A673 (cell line): ENCODE results near the gene GSTT4. TPM values are rescaled to one million over a fixed set of nuclear protein-coding genes. Genes with fewer than 3 reads are reported as not detected.
"Not testable (repeated sequence)": the region's sequence is repeated elsewhere in the genome, so short reads cannot be mapped to it uniquely, and the experiment has no call there.

Source experiments
- BruUV-seq: library from RNA; stranded (reverse); fragments of 400-500 nt; replicated peaks from 2 replicates; lab custom pipeline; 2021; lab: Mats Ljungman, UMichigan
- CTCF ChIA-PET: fragments of 300-600 bp; sonication (Branson Sonifier 250); formaldehyde crosslinking; loops from one replicate; lab custom pipeline; 2022; ENCODE audit warnings: antibody characterized with exemption; lab: Charles Lee
- POLR2A ChIA-PET: fragments of 300-600 bp; sonication (Branson Sonifier 250); formaldehyde crosslinking; loops from one replicate; lab custom pipeline; 2022; ENCODE audit warnings: antibody characterized with exemption; ENCODE audit not compliant: low non-redundant PET; lab: Charles Lee
- DNase-seq: peaks from one replicate; pipeline ENCODE4 v3.0.0-alpha.2; 2015; ENCODE audit warnings: low spot score
- H3K27ac ChIP-seq: fragments of 200-600 bp; sonication (generic); 2 replicates; pipeline ENCODE4 v1.5.1; 2016; ENCODE audit warnings: mixed run types, low read depth, mild to moderate bottlenecking, mixed read lengths, antibody characterized with exemption, low read length; ENCODE audit not compliant: poor library complexity, severe bottlenecking
- H3K27me3 ChIP-seq: fragments of 200-600 bp; sonication (generic); replicated peaks from 2 replicates; pipeline ENCODE4 v1.6.1; 2017; ENCODE audit warnings: mixed run types, low read depth, mild to moderate bottlenecking, mixed read lengths, antibody characterized with exemption, low read length; ENCODE audit not compliant: insufficient read depth, poor library complexity
- H3K36me3 ChIP-seq: fragments of 200-600 bp; sonication (generic); 2 replicates; pipeline ENCODE4 v1.6.1; 2016; ENCODE audit warnings: mixed run types, mild to moderate bottlenecking, mixed read lengths, antibody characterized with exemption, low read length; ENCODE audit not compliant: insufficient read depth, poor library complexity, severe bottlenecking
- H3K4me1 ChIP-seq: fragments of 200-600 bp; sonication (generic); 2 replicates; pipeline ENCODE4 v1.6.1; 2017; ENCODE audit warnings: mixed run types, mild to moderate bottlenecking, mixed read lengths, antibody characterized with exemption, low read length; ENCODE audit not compliant: insufficient read depth, poor library complexity, severe bottlenecking
- H3K4me3 ChIP-seq: fragments of 200-600 bp; sonication (generic); 2 replicates; pipeline ENCODE4 v1.5.1; 2016; ENCODE audit warnings: low read depth, mixed run types, mild to moderate bottlenecking, mixed read lengths, low read length; ENCODE audit not compliant: poor library complexity, severe bottlenecking
- H3K9me3 ChIP-seq: fragments of 200-600 bp; sonication (generic); 2 replicates; pipeline ENCODE4 v1.6.1; 2016; ENCODE audit warnings: mixed run types, low read depth, mild to moderate bottlenecking, mixed read lengths, antibody characterized with exemption, low read length; ENCODE audit not compliant: poor library complexity, severe bottlenecking
- CTCF ChIP-seq: fragments of 300-800, 200-600 bp; sonication (generic); conservative IDR thresholded peaks from 2 replicates; pipeline ENCODE4 v1.5.1; 2017; ENCODE audit warnings: low read depth, mild to moderate bottlenecking, antibody characterized with exemption, low read length, moderate library complexity, mixed read lengths
- EZH2 ChIP-seq: fragments of 200-600 bp; sonication (generic); IDR thresholded peaks from 2 replicates; pipeline ENCODE4 v1.6.1; 2017; ENCODE audit warnings: borderline replicate concordance, low read depth, mild to moderate bottlenecking, mixed read lengths, antibody characterized with exemption, low read length; ENCODE audit not compliant: poor library complexity, severe bottlenecking
- intact Hi-C: fragments of 100-400 bp; cut with micrococcal nuclease; formaldehyde crosslinking; loops from one replicate; pipeline ENCODE4 v1.10.0; 2022; ENCODE audit not compliant: unreplicated experiment
- total RNA-seq: library from RNA; stranded (reverse); gene quantifications from 2 replicates; pipeline ENCODE4 v1.2.3, GENCODE V29; 2021

The GSTT4 gene
- total RNA-seq, 1 experiment from 2014 or later: not detected

GRCh38 chr22:24049211-24049610, 44.0 kb upstream of the GSTT4 start:
- TF ChIP-seq CTCF (no peak), EZH2 (no peak)

GRCh38 chr22:24046024-24046423, 40.8 kb upstream of the GSTT4 start:
- Histone ChIP-seq H3K4me3 (no peak overlapping the region), H3K27me3 (no peaks in the 10 kb centered on the region), H3K27ac (no peak overlapping the region), H3K36me3 (peaks cover 40% of the 10 kb centered on the region), H3K4me1 (no peaks in the 10 kb centered on the region), H3K9me3 (no peaks in the 10 kb centered on the region)
- no peak for DNase-seq
- ChIA-PET POLR2A (no interaction called here), CTCF (no interaction called here)
- intact Hi-C loops: no loop called here
- BruUV-seq: no TSS peak
- TF ChIP-seq CTCF (no peak), EZH2 (no peak)

More at GRCh38 chr22:24049211-24049610, 44.0 kb upstream of the GSTT4 start:
- DNase-seq: no peak
- Histone ChIP-seq H3K9me3 (no peaks in the 10 kb centered on the region), H3K36me3 (peaks cover 20% of the 10 kb centered on the region), H3K4me1 (no peaks in the 10 kb centered on the region), H3K4me3 (no peak overlapping the region), H3K27ac (no peak overlapping the region), H3K27me3 (no peaks in the 10 kb centered on the region)
- intact Hi-C loops: no loop called here
- no TSS peak for BruUV-seq
- CTCF ChIA-PET: no interaction called here
- POLR2A ChIA-PET: no interaction called here

GRCh38 chr22:24043958-24044357, 38.7 kb upstream of the GSTT4 start:
- no peaks in the 10 kb centered on the region for H3K27me3 ChIP-seq
- CTCF ChIA-PET: no interaction called here
- no peak overlapping the region for H3K27ac ChIP-seq
- H3K4me1 ChIP-seq: no peaks in the 10 kb centered on the region
- H3K36me3 ChIP-seq: peaks cover 45% of the 10 kb centered on the region
- intact Hi-C loops: no loop called here
- no peak for DNase-seq
- H3K9me3 ChIP-seq: no peaks in the 10 kb centered on the region
- BruUV-seq: no TSS peak
- TF ChIP-seq CTCF (no peak), EZH2 (no peak)
- POLR2A ChIA-PET: no interaction called here
- no peak overlapping the region for H3K4me3 ChIP-seq

GRCh38 chr22:24043465-24043864, 38.2 kb upstream of the GSTT4 start:
- DNase-seq, CTCF ChIA-PET, H3K4me1 ChIP-seq, H3K27me3 ChIP-seq, intact Hi-C loops, BruUV-seq, POLR2A ChIA-PET, H3K27ac ChIP-seq, H3K9me3 ChIP-seq, H3K4me3 ChIP-seq: not testable (repeated sequence)
- peaks cover 48% of the 10 kb centered on the region for H3K36me3 ChIP-seq
